H7 (cell line): ENCODE measurements around the gene SPATA33. TPM values are rescaled to one million over a fixed set of nuclear protein-coding genes. Genes with fewer than 3 reads are reported as not detected.

Source experiments
- DNase-seq: peaks from one replicate; pipeline ENCODE4 v3.0.0; 2012
- H3K27me3 ChIP-seq: 2 replicates; pipeline ENCODE4 v1.6.0; 2011; ENCODE audit warnings: mild to moderate bottlenecking, low read length; ENCODE audit not compliant: control insufficient read depth, insufficient read depth
- H3K36me3 ChIP-seq: replicated peaks from 2 replicates; pipeline ENCODE4 v1.5.1; 2011; ENCODE audit warnings: low read length; ENCODE audit not compliant: control insufficient read depth, insufficient read depth
- H3K4me3 ChIP-seq: 2 replicates; pipeline ENCODE4 v1.5.1; 2011; ENCODE audit warnings: low read depth, mild to moderate bottlenecking, control low read depth, low read length, moderate library complexity; ENCODE audit not compliant: insufficient read depth
- total RNA-seq: library from RNA; depleted of rRNA; stranded (reverse); fragments of >200 nt; shearing (Covaris generic); gene quantifications from 2 replicates; pipeline ENCODE4 v1.2.3, GENCODE V29; 2014; rRNA removed

SPATA33 gene
- 5.5 and 7.0 TPM in 2 replicates for total RNA-seq

- Histone ChIP-seq H3K36me3 (peaks cover 6% of the 10 kb centered on the region), H3K4me3 (peak within 1 kb of the TSS; percentile 97)
- peak; percentile 99 for DNase-seq
These were observed at the start of gene SPATA33, which contains the start of gene CHMP1A for GRCh38 chr16:89657442-89658220. Gene SPATA33, plus strand, starts transcription at chr16:89657836. Its CDS starts 76 bp downstream, at chr16:89657912. Gene CHMP1A, minus strand, starts transcription at chr16:89657708. Its CDS starts 120 bp downstream, at chr16:89657588.

GRCh38 chr16:89607937-89608740, 49.5 kb upstream of the SPATA33 start:
- DNase-seq = no peak
- H3K4me3 ChIP-seq = no peak overlapping the region
- H3K36me3 ChIP-seq = no peaks in the 10 kb centered on the region
- no peaks in the 10 kb centered on the region for H3K27me3 ChIP-seq

More at GRCh38 chr16:89657442-89658220, at the start of gene SPATA33, which contains the start of gene CHMP1A:
- H3K27me3 ChIP-seq = no peaks in the 10 kb centered on the region

GRCh38 chr16:89610108-89610453, 47.6 kb upstream of the SPATA33 start:
- H3K36me3 ChIP-seq = no peaks in the 10 kb centered on the region
- H3K4me3 ChIP-seq = no peak overlapping the region
- no peaks in the 10 kb centered on the region for H3K27me3 ChIP-seq
- DNase-seq = no peak

- no peak for DNase-seq
- H3K4me3 ChIP-seq = no peak overlapping the region
- no peaks in the 10 kb centered on the region for H3K36me3 ChIP-seq
- H3K27me3 ChIP-seq = no peaks in the 10 kb centered on the region
These were observed 45.0 kb upstream of the SPATA33 start for GRCh38 chr16:89612415-89613166.

GRCh38 chr16:89613231-89613953, 44.2 kb upstream of the SPATA33 start, which contains the start of gene DPEP1:
Gene DPEP1, plus strand, starts transcription at chr16:89613642. Its CDS starts 16,769 bp downstream, at chr16:89630411.
- peak; percentile 77 for DNase-seq
- H3K4me3 ChIP-seq = no peak within 1 kb of the TSS
- H3K27me3 ChIP-seq = no peaks in the 10 kb centered on the region
- no peaks in the 10 kb centered on the region for H3K36me3 ChIP-seq

- H3K36me3 ChIP-seq = no peaks in the 10 kb centered on the region
- H3K4me3 ChIP-seq = no peak overlapping the region
- DNase-seq = peak; percentile 69
- no peaks in the 10 kb centered on the region for H3K27me3 ChIP-seq
These were observed 43.6 kb upstream of the SPATA33 start for GRCh38 chr16:89613954-89614459.

- Histone ChIP-seq H3K36me3 (no peaks in the 10 kb centered on the region), H3K27me3 (no peaks in the 10 kb centered on the region), H3K4me3 (no peak overlapping the region)
- no peak for DNase-seq
These were observed 42.5 kb upstream of the SPATA33 start for GRCh38 chr16:89615176-89615575.

- no peak overlapping the region for H3K4me3 ChIP-seq
- peak; percentile 96 for DNase-seq
- no peaks in the 10 kb centered on the region for H3K27me3 ChIP-seq
These were observed 42.0 kb upstream of the SPATA33 start for GRCh38 chr16:89615596-89616090.

GRCh38 chr16:89616623-89617022, 41.0 kb upstream of the SPATA33 start:
- H3K36me3 ChIP-seq = no peaks in the 10 kb centered on the region
- no peak for DNase-seq
- no peak overlapping the region for H3K4me3 ChIP-seq
- no peaks in the 10 kb centered on the region for H3K27me3 ChIP-seq

More at GRCh38 chr16:89615596-89616090, 42.0 kb upstream of the SPATA33 start:
- no peaks in the 10 kb centered on the region for H3K36me3 ChIP-seq

- no peak overlapping the region for H3K4me3 ChIP-seq
- no peaks in the 10 kb centered on the region for H3K27me3 ChIP-seq
- DNase-seq = no peak
- no peaks in the 10 kb centered on the region for H3K36me3 ChIP-seq
These were observed 40.6 kb upstream of the SPATA33 start for GRCh38 chr16:89617036-89617435.

- no peaks in the 10 kb centered on the region; the same call in 1 of the 2 replicates for H3K27me3 ChIP-seq
- no peak for DNase-seq
- H3K4me3 ChIP-seq = no peak overlapping the region
- no peaks in the 10 kb centered on the region for H3K36me3 ChIP-seq
These were observed 39.3 kb upstream of the SPATA33 start for GRCh38 chr16:89618109-89618998.

- peak; percentile 73 for DNase-seq
These were observed 37.8 kb upstream of the SPATA33 start for GRCh38 chr16:89619840-89620239.

GRCh38 chr16:89620406-89620841, 37.2 kb upstream of the SPATA33 start:
- H3K4me3 ChIP-seq = no peak overlapping the region
- H3K36me3 ChIP-seq = no peaks in the 10 kb centered on the region
- H3K27me3 ChIP-seq = peaks cover 6% of the 10 kb centered on the region
- DNase-seq = peak; percentile 56

More at GRCh38 chr16:89619840-89620239, 37.8 kb upstream of the SPATA33 start:
- Histone ChIP-seq H3K27me3 (peaks cover 6% of the 10 kb centered on the region), H3K36me3 (no peaks in the 10 kb centered on the region), H3K4me3 (no peak overlapping the region)
